GM12878 (cell line): Measurements from ENCODE around the gene NKAIN2. TPM values are rescaled to one million over a fixed set of nuclear protein-coding genes. Genes with fewer than 3 reads are reported as not detected.

ENCODE experiments used
- ATAC-seq: fragments of 200-7000 bp; cut with Tn5 transposase; 3 replicates; pipeline ENCODE4 v1.9.1; 2020; ENCODE audit warnings: mild to moderate bottlenecking, moderate library complexity
- BruUV-seq: library from RNA; stranded (reverse); fragments of 400-500 nt; replicated peaks from 2 replicates; lab custom pipeline; 2021; lab: Mats Ljungman, UMichigan
- CTCF ChIA-PET: fragments of 300-600 bp; sonication (Branson Sonifier 250); formaldehyde crosslinking; extraction: SDS; loops from one replicate; lab custom pipeline; 2021; ENCODE audit warnings: inconsistent platforms; lab: Yijun Ruan, JAX
- POLR2A ChIA-PET: fragments of 350-600 bp; formaldehyde crosslinking; extraction: SDS; loops from one replicate; lab custom pipeline; 2021; ENCODE audit warnings: inconsistent platforms; lab: Charles Lee
- RAD21 ChIA-PET: fragments of 300-600 bp; sonication (Branson Sonifier 250); formaldehyde crosslinking; loops from one replicate; lab custom pipeline; 2023; ENCODE audit warnings: antibody characterized with exemption; ENCODE audit not compliant: unreplicated experiment; lab: Charles Lee
- SMC1A ChIA-PET: fragments of 300-600 bp; sonication (Branson Sonifier 250); formaldehyde crosslinking; loops from one replicate; lab custom pipeline; 2023; ENCODE audit not compliant: unreplicated experiment, uncharacterized antibody; lab: Charles Lee
- DNase-seq: peaks from one replicate; pipeline ENCODE4 v3.0.0-alpha.2; 2011; ENCODE audit warnings: low read depth, low spot score
- FAIRE-seq: peaks from 3 replicates; lab custom pipeline; 2011; peaks lifted over from hg19 to GRCh38; lab: Jason Lieb, UNC
- H2AFZ ChIP-seq: 2 replicates; pipeline ENCODE4 v1.6.0; 2011; ENCODE audit warnings: low read depth, low read length, control low read depth; ENCODE audit not compliant: control insufficient read depth
- H3K27ac ChIP-seq: 2 replicates; pipeline ENCODE4 v1.5.1; 2011; ENCODE audit warnings: control low read depth; ENCODE audit not compliant: control insufficient read depth, insufficient read depth
- H3K27me3 ChIP-seq, 2 experiments: replicated peaks in 1 of 2; 2 replicates each; pipeline versions ENCODE4 v1.6.0 to v1.6.1; 2011; ENCODE audit warnings: low read length in 1 of 2; ENCODE audit not compliant: control insufficient read depth in 2 of 2, insufficient read depth in 2 of 2
- H3K36me3 ChIP-seq, 2 experiments: 2 replicates each; pipeline ENCODE4 v1.5.1; 2011; ENCODE audit warnings: low read length in 1 of 2; ENCODE audit not compliant: control insufficient read depth in 2 of 2, insufficient read depth in 2 of 2
- H3K4me1 ChIP-seq: 2 replicates; pipeline ENCODE4 v1.6.1; 2011; ENCODE audit warnings: mild to moderate bottlenecking, low read length, moderate library complexity, mixed read lengths; ENCODE audit not compliant: control insufficient read depth, insufficient read depth
- H3K4me2 ChIP-seq: 2 replicates; pipeline ENCODE4 v1.6.0; 2011; ENCODE audit warnings: control low read depth; ENCODE audit not compliant: control insufficient read depth, insufficient read depth
- H3K4me3 ChIP-seq: fragments of 200-600 bp; sonication (generic); 2 replicates; pipeline ENCODE4 v1.5.1; 2016
- H3K79me2 ChIP-seq: 2 replicates; pipeline ENCODE4 v1.6.0; 2011; ENCODE audit warnings: low read length; ENCODE audit not compliant: control insufficient read depth, insufficient read depth
- H3K9ac ChIP-seq: 2 replicates; pipeline ENCODE4 v1.8.0; 2011; ENCODE audit warnings: low read length, control low read depth, mixed read lengths; ENCODE audit not compliant: control insufficient read depth, insufficient read depth
- H3K9me3 ChIP-seq: replicated peaks from 3 replicates; pipeline ENCODE4 v1.5.1; 2011; ENCODE audit warnings: mild to moderate bottlenecking, low read length; ENCODE audit not compliant: control insufficient read depth, insufficient read depth
- H4K20me1 ChIP-seq: 2 replicates; pipeline ENCODE4 v1.6.0; 2011; ENCODE audit not compliant: control insufficient read depth, insufficient read depth
- FOS ChIP-seq: IDR thresholded peaks from 3 replicates; pipeline ENCODE4 v1.6.1; 2011; ENCODE audit warnings: borderline replicate concordance; ENCODE audit not compliant: insufficient read length; ENCODE audit errors: extremely low read depth
- GATAD2B ChIP-seq: fragments of 450-650 bp; conservative IDR thresholded peaks from 2 replicates; pipeline ENCODE4 v1.6.1; 2017; ENCODE audit warnings: low read depth, mild to moderate bottlenecking, moderate library complexity
- KDM1A ChIP-seq: fragments of 200-600 bp; sonication (generic); IDR thresholded peaks from 2 replicates; pipeline ENCODE4 v1.6.1; 2016; ENCODE audit warnings: borderline replicate concordance
- MAX ChIP-seq: IDR thresholded peaks from 2 replicates; pipeline ENCODE4 v1.6.1; 2012; ENCODE audit warnings: low read depth, low read length, improper control_type of control experiment
- NR2C2 ChIP-seq: IDR thresholded peaks from 2 replicates; pipeline ENCODE4 v1.6.1; 2011; ENCODE audit warnings: borderline replicate concordance, low read depth; ENCODE audit not compliant: control insufficient read depth, insufficient read length
- NR2F1 ChIP-seq: fragments of 450-650 bp; conservative IDR thresholded peaks from 2 replicates; pipeline ENCODE4 v1.6.1; 2017; ENCODE audit warnings: mild to moderate bottlenecking
- PAX5 ChIP-seq: IDR thresholded peaks from 2 replicates; pipeline ENCODE4 v1.6.1; 2011; ENCODE audit warnings: low read depth, low read length, borderline replicate concordance
- PRDM15 ChIP-seq: fragments of 450-650 bp; formaldehyde crosslinking; IDR thresholded peaks from 2 replicates; pipeline ENCODE4 v1.4.0; 2020; ENCODE audit warnings: mild to moderate bottlenecking, moderate library complexity
- RFX5 ChIP-seq: IDR thresholded peaks from 2 replicates; pipeline ENCODE4 v1.6.1; 2011; ENCODE audit warnings: low read depth, low read length, improper control_type of control experiment
- STAT1 ChIP-seq: fragments of 450-650 bp; conservative IDR thresholded peaks from 2 replicates; pipeline ENCODE4 v1.6.1; 2014; ENCODE audit warnings: antibody characterized with exemption, mild to moderate bottlenecking
- TCF12 ChIP-seq: IDR thresholded peaks from 2 replicates; pipeline ENCODE4 v1.6.1; 2011; ENCODE audit warnings: low read depth, mild to moderate bottlenecking, low read length
- ZBED1 ChIP-seq: IDR thresholded peaks from 2 replicates; pipeline ENCODE4 v1.6.1; 2016; ENCODE audit warnings: borderline replicate concordance
- ZNF24 ChIP-seq: fragments of 450-650 bp; IDR thresholded peaks from 2 replicates; pipeline ENCODE4 v1.6.1; 2017; ENCODE audit warnings: antibody characterized with exemption, mild to moderate bottlenecking
- WGBS: methylation state at CpG from one replicate; pipeline ENCODE4 v1.1.6; 2016; ENCODE audit warnings: low lambda C conversion rate; ENCODE audit not compliant: insufficient replicate concordance, insufficient coverage; ENCODE audit errors: missing lambda C conversion rate; 5-methylcytosine and 5-hydroxymethylcytosine counted together
- in situ Hi-C: fragments of 300-500 bp; cut with MboI; formaldehyde crosslinking; loops from 9 replicates; pipeline ENCODE4 v1.14.3; 2018; ENCODE audit warnings: mixed read lengths
- intact Hi-C: fragments of 100-400 bp; cut with micrococcal nuclease; formaldehyde crosslinking; loops from one replicate; pipeline ENCODE4 v1.14.2; 2022; ENCODE audit not compliant: unreplicated experiment
- polyA plus RNA-seq, 11 experiments: library from polyadenylated mRNA; depleted of rRNA in 4 of 11; unstranded in 6 of 11; stranded (reverse) in 5 of 11; fragments of >200 nt; fragmentation: Nextera tagmentation in 4 of 11; fragmentation: Illumina TruSeq in 1 of 11; extraction: Ambion mirVana in 4 of 11; extraction: Trizol in 1 of 11; gene quantifications; 1 replicate in 1 of 11; 2 replicates in 10 of 11; pipeline versions ENCODE4 v1.2.1 to v1.2.3, GENCODE V29; 2011 to 2016; ENCODE audit warnings: inconsistent platforms in 2 of 11, missing spikeins in 2 of 11, low read depth in 1 of 11
- total RNA-seq, 4 experiments: library from RNA; depleted of rRNA in 3 of 4; stranded (reverse); fragments of >200 nt in 3 of 4; fragmentation: Illumina TruSeq in 1 of 4; extraction: Trizol in 1 of 4; gene quantifications; 2 replicates each; pipeline versions ENCODE4 v1.2.1 to v1.2.3, GENCODE V29; 2013 to 2021

NKAIN2 gene
- total and polyA plus RNA-seq, 10 of the 15 experiments (the other 5 are each of a cell fraction or from before 2014, with no cell fraction given): not detected

GRCh38 chr6:123928529-123928928, 124.9 kb downstream of the NKAIN2 start:
- no peaks in the 10 kb centered on the region; a peak in 2 of 4 replicates for H3K27me3 ChIP-seq
- ATAC-seq (no peak), FAIRE-seq (no peak), DNase-seq (no peak)
- no peaks in the 10 kb centered on the region for H3K9me3 ChIP-seq
- no peaks in the 10 kb centered on the region for H3K36me3 ChIP-seq
- ChIA-PET SMC1A (no interaction called here), RAD21 (no interaction called here), POLR2A (no interaction called here), CTCF (no interaction called here)
- H3K79me2 ChIP-seq: no peaks in the 10 kb centered on the region
- H3K4me3 ChIP-seq: no peak overlapping the region
- no peak overlapping the region for H3K4me2 ChIP-seq
- no TSS peak for BruUV-seq
- H3K9ac ChIP-seq: no peak overlapping the region
- WGBS: 0% methylated on average over 1 of the region's 1 CpG
- TF ChIP-seq KDM1A: no peak
- TF ChIP-seq ZBED1: no peak
- TF ChIP-seq FOS: no peak
- TF ChIP-seq RFX5: no peak
- no peak for TF ChIP-seq NR2F1
- no peak for TF ChIP-seq ZNF24
- no peak for TF ChIP-seq TCF12
- no peaks in the 10 kb centered on the region for H4K20me1 ChIP-seq
- intact Hi-C loops: no loop called here
- no peak overlapping the region for H3K27ac ChIP-seq
- in situ Hi-C loops: no loop called here
- no peaks in the 10 kb centered on the region for H3K4me1 ChIP-seq
- no peak overlapping the region for H2AFZ ChIP-seq

- Histone ChIP-seq H3K9me3 (no peaks in the 10 kb centered on the region), H4K20me1 (no peaks in the 10 kb centered on the region), H3K27ac (no peak overlapping the region), H3K27me3 (no peaks in the 10 kb centered on the region), H3K4me3 (no peak overlapping the region), H3K4me2 (no peak overlapping the region), H3K9ac (no peak overlapping the region), H3K36me3 (no peaks in the 10 kb centered on the region), H2AFZ (no peak overlapping the region), H3K4me1 (no peaks in the 10 kb centered on the region), H3K79me2 (no peaks in the 10 kb centered on the region)
- intact Hi-C loops (no loop called here), in situ Hi-C loops (no loop called here)
- RAD21 ChIA-PET: no interaction called here
- 5% methylated on average over 3 of the region's 3 CpGs for WGBS
- BruUV-seq: no TSS peak
- CTCF ChIA-PET: no interaction called here
- DNase-seq (no peak), FAIRE-seq (no peak), ATAC-seq (no peak)
- SMC1A ChIA-PET: interaction anchor here (0.9 kb wide), 1 partner anchor 11 kb away, joined by 5 read pairs; no protein-coding TSS in a partner anchor
- POLR2A ChIA-PET: no interaction called here
- TF ChIP-seq MAX (no peak), PAX5 (no peak), PRDM15 (no peak), NR2C2 (no peak), GATAD2B (no peak), TCF12 (no peak), STAT1 (no peak)
Observed at GRCh38 chr6:123931928-123932327, 128.3 kb downstream of the NKAIN2 start.
